Measurements from ENCODE around the gene SNCA.
A peak's percentile ranks its signal among the peaks of the same experiment; 100 is the strongest.

Gene SNCA

GRCh38 chr4:89836897-89837384 lies at the start of gene SNCA:
Gene SNCA (minus strand): TSS chr4:89837161. CDS start chr4:89835667, 1,494 bp downstream.
- Histone ChIP-seq H3K27ac (ENCODE audit: low read depth in 2 of 2, low read length in 2 of 2) (no peak within 1 kb of the TSS), H3K36me3 (ENCODE audit: control insufficient read depth in 2 of 2, insufficient read depth in 2 of 2, low read length in 2 of 2) (no peaks in the 10 kb centered on the region), H3K4me3 (ENCODE audit: low read length in 2 of 2) (peak within 1 kb of the TSS; percentile 63 to 70), H3K9me3 (ENCODE audit: control insufficient read depth in 2 of 2, low read length in 2 of 2) (no peaks in the 10 kb centered on the region), H3K9ac (ENCODE audit: low read depth in 1 of 2, low read length in 2 of 2) (no peak within 1 kb of the TSS), H3K4me1 (ENCODE audit: control insufficient read depth in 2 of 2, insufficient read depth in 2 of 2, low read length in 2 of 2) (no peaks in the 10 kb centered on the region), H3K27me3 (ENCODE audit: control insufficient read depth in 2 of 2, insufficient read depth in 2 of 2, low read length in 2 of 2) (peaks cover 17 to 30% of the 10 kb centered on the region in 2 donors)

GRCh38 chr4:89879215-89879614 lies 42.3 kb upstream of the SNCA start:
- Histone ChIP-seq H3K4me3 (ENCODE audit: low read length in 2 of 2) (no peak overlapping the region), H3K4me1 (ENCODE audit: control insufficient read depth in 2 of 2, insufficient read depth in 2 of 2, low read length in 2 of 2) (no peaks in the 10 kb centered on the region), H3K9me3 (ENCODE audit: control insufficient read depth in 2 of 2, low read length in 2 of 2) (no peaks in the 10 kb centered on the region), H3K27ac (ENCODE audit: low read depth in 2 of 2, low read length in 2 of 2) (no peak overlapping the region), H3K9ac (ENCODE audit: low read depth in 1 of 2, low read length in 2 of 2) (no peak overlapping the region), H3K36me3 (ENCODE audit: control insufficient read depth in 2 of 2, insufficient read depth in 2 of 2, low read length in 2 of 2) (no peaks in the 10 kb centered on the region), H3K27me3 (ENCODE audit: control insufficient read depth in 2 of 2, insufficient read depth in 2 of 2, low read length in 2 of 2) (no peaks in the 10 kb centered on the region)

- H3K4me3 ChIP-seq (ENCODE audit: low read length in 2 of 2): no peak overlapping the region
- no peaks in the 10 kb centered on the region for H3K36me3 ChIP-seq (ENCODE audit: control insufficient read depth in 2 of 2, insufficient read depth in 2 of 2, low read length in 2 of 2)
- H3K27me3 ChIP-seq (ENCODE audit: control insufficient read depth in 2 of 2, insufficient read depth in 2 of 2, low read length in 2 of 2): no peaks in the 10 kb centered on the region
- H3K9ac ChIP-seq (ENCODE audit: low read depth in 1 of 2, low read length in 2 of 2): no peak overlapping the region
- H3K9me3 ChIP-seq (ENCODE audit: control insufficient read depth in 2 of 2, low read length in 2 of 2): no peaks in the 10 kb centered on the region
- H3K27ac ChIP-seq (ENCODE audit: low read depth in 2 of 2, low read length in 2 of 2): no peak overlapping the region
- H3K4me1 ChIP-seq (ENCODE audit: control insufficient read depth in 2 of 2, insufficient read depth in 2 of 2, low read length in 2 of 2): no peaks in the 10 kb centered on the region
Observed at GRCh38 chr4:89878611-89879010, 41.6 kb upstream of the SNCA start.

GRCh38 chr4:89876548-89876947 lies 39.6 kb upstream of the SNCA start:
- H3K36me3 ChIP-seq (ENCODE audit: control insufficient read depth in 2 of 2, insufficient read depth in 2 of 2, low read length in 2 of 2): no peaks in the 10 kb centered on the region
- no peak overlapping the region for H3K9ac ChIP-seq (ENCODE audit: low read depth in 1 of 2, low read length in 2 of 2)
- H3K9me3 ChIP-seq (ENCODE audit: control insufficient read depth in 2 of 2, low read length in 2 of 2): no peaks in the 10 kb centered on the region
- no peaks in the 10 kb centered on the region for H3K27me3 ChIP-seq (ENCODE audit: control insufficient read depth in 2 of 2, insufficient read depth in 2 of 2, low read length in 2 of 2)
- no peak overlapping the region for H3K27ac ChIP-seq (ENCODE audit: low read depth in 2 of 2, low read length in 2 of 2)
- no peaks in the 10 kb centered on the region for H3K4me1 ChIP-seq (ENCODE audit: control insufficient read depth in 2 of 2, insufficient read depth in 2 of 2, low read length in 2 of 2)
- no peak overlapping the region for H3K4me3 ChIP-seq (ENCODE audit: low read length in 2 of 2)

GRCh38 chr4:89871211-89871610 lies 34.2 kb upstream of the SNCA start:
- Histone ChIP-seq H3K27ac (ENCODE audit: low read depth in 2 of 2, low read length in 2 of 2) (no peak overlapping the region), H3K36me3 (ENCODE audit: control insufficient read depth in 2 of 2, insufficient read depth in 2 of 2, low read length in 2 of 2) (no peaks in the 10 kb centered on the region), H3K4me1 (ENCODE audit: control insufficient read depth in 2 of 2, insufficient read depth in 2 of 2, low read length in 2 of 2) (no peaks in the 10 kb centered on the region), H3K27me3 (ENCODE audit: control insufficient read depth in 2 of 2, insufficient read depth in 2 of 2, low read length in 2 of 2) (no peaks in the 10 kb centered on the region), H3K4me3 (ENCODE audit: low read length in 2 of 2) (no peak overlapping the region), H3K9me3 (ENCODE audit: control insufficient read depth in 2 of 2, low read length in 2 of 2) (no peaks in the 10 kb centered on the region), H3K9ac (ENCODE audit: low read depth in 1 of 2, low read length in 2 of 2) (no peak overlapping the region)

GRCh38 chr4:89868999-89869589 lies 32.1 kb upstream of the SNCA start:
- Histone ChIP-seq H3K27ac (ENCODE audit: low read depth in 2 of 2, low read length in 2 of 2) (no peak overlapping the region), H3K4me1 (ENCODE audit: control insufficient read depth in 2 of 2, insufficient read depth in 2 of 2, low read length in 2 of 2) (no peaks in the 10 kb centered on the region), H3K4me3 (ENCODE audit: low read length in 2 of 2) (no peak overlapping the region), H3K9ac (ENCODE audit: low read depth in 1 of 2, low read length in 2 of 2) (no peak overlapping the region), H3K9me3 (ENCODE audit: control insufficient read depth in 2 of 2, low read length in 2 of 2) (no peaks in the 10 kb centered on the region), H3K36me3 (ENCODE audit: control insufficient read depth in 2 of 2, insufficient read depth in 2 of 2, low read length in 2 of 2) (no peaks in the 10 kb centered on the region), H3K27me3 (ENCODE audit: control insufficient read depth in 2 of 2, insufficient read depth in 2 of 2, low read length in 2 of 2) (no peaks in the 10 kb centered on the region)

GRCh38 chr4:89868276-89868675 lies 31.3 kb upstream of the SNCA start:
- Histone ChIP-seq H3K9ac (ENCODE audit: low read depth in 1 of 2, low read length in 2 of 2) (no peak overlapping the region), H3K36me3 (ENCODE audit: control insufficient read depth in 2 of 2, insufficient read depth in 2 of 2, low read length in 2 of 2) (no peaks in the 10 kb centered on the region), H3K9me3 (ENCODE audit: control insufficient read depth in 2 of 2, low read length in 2 of 2) (no peaks in the 10 kb centered on the region)

GRCh38 chr4:89863533-89863932 lies 26.6 kb upstream of the SNCA start:
- Histone ChIP-seq H3K27me3 (ENCODE audit: control insufficient read depth in 2 of 2, insufficient read depth in 2 of 2, low read length in 2 of 2) (no peaks in the 10 kb centered on the region), H3K9me3 (ENCODE audit: control insufficient read depth in 2 of 2, low read length in 2 of 2) (no peaks in the 10 kb centered on the region), H3K9ac (ENCODE audit: low read depth in 1 of 2, low read length in 2 of 2) (no peak overlapping the region), H3K4me1 (ENCODE audit: control insufficient read depth in 2 of 2, insufficient read depth in 2 of 2, low read length in 2 of 2) (no peaks in the 10 kb centered on the region), H3K36me3 (ENCODE audit: control insufficient read depth in 2 of 2, insufficient read depth in 2 of 2, low read length in 2 of 2) (no peaks in the 10 kb centered on the region), H3K4me3 (ENCODE audit: low read length in 2 of 2) (no peak overlapping the region), H3K27ac (ENCODE audit: low read depth in 2 of 2, low read length in 2 of 2) (no peak overlapping the region)

More at GRCh38 chr4:89868276-89868675, 31.3 kb upstream of the SNCA start:
- H3K4me3 ChIP-seq (ENCODE audit: low read length in 2 of 2): no peak overlapping the region
- H3K27ac ChIP-seq (ENCODE audit: low read depth in 2 of 2, low read length in 2 of 2): no peak overlapping the region
- no peaks in the 10 kb centered on the region for H3K4me1 ChIP-seq (ENCODE audit: control insufficient read depth in 2 of 2, insufficient read depth in 2 of 2, low read length in 2 of 2)
- no peaks in the 10 kb centered on the region for H3K27me3 ChIP-seq (ENCODE audit: control insufficient read depth in 2 of 2, insufficient read depth in 2 of 2, low read length in 2 of 2)

- H3K36me3 ChIP-seq (ENCODE audit: control insufficient read depth in 2 of 2, insufficient read depth in 2 of 2, low read length in 2 of 2): no peaks in the 10 kb centered on the region
Observed at GRCh38 chr4:89860971-89861370, 24.0 kb upstream of the SNCA start.

GRCh38 chr4:89855236-89855635 lies 18.3 kb upstream of the SNCA start:
- no peak overlapping the region for H3K4me3 ChIP-seq (ENCODE audit: low read length in 2 of 2)
- H3K4me1 ChIP-seq (ENCODE audit: control insufficient read depth in 2 of 2, insufficient read depth in 2 of 2, low read length in 2 of 2): no peaks in the 10 kb centered on the region
- no peak overlapping the region for H3K27ac ChIP-seq (ENCODE audit: low read depth in 2 of 2, low read length in 2 of 2)
- no peaks in the 10 kb centered on the region for H3K9me3 ChIP-seq (ENCODE audit: control insufficient read depth in 2 of 2, low read length in 2 of 2)
- no peaks in the 10 kb centered on the region for H3K36me3 ChIP-seq (ENCODE audit: control insufficient read depth in 2 of 2, insufficient read depth in 2 of 2, low read length in 2 of 2)
- H3K27me3 ChIP-seq (ENCODE audit: control insufficient read depth in 2 of 2, insufficient read depth in 2 of 2, low read length in 2 of 2): no peaks in the 10 kb centered on the region
- no peak overlapping the region for H3K9ac ChIP-seq (ENCODE audit: low read depth in 1 of 2, low read length in 2 of 2)

More at GRCh38 chr4:89860971-89861370, 24.0 kb upstream of the SNCA start:
- no peak overlapping the region for H3K9ac ChIP-seq (ENCODE audit: low read depth in 1 of 2, low read length in 2 of 2)
- H3K4me3 ChIP-seq (ENCODE audit: low read length in 2 of 2): no peak overlapping the region
- no peak overlapping the region for H3K27ac ChIP-seq (ENCODE audit: low read depth in 2 of 2, low read length in 2 of 2)
- no peaks in the 10 kb centered on the region for H3K4me1 ChIP-seq (ENCODE audit: control insufficient read depth in 2 of 2, insufficient read depth in 2 of 2, low read length in 2 of 2)
- H3K9me3 ChIP-seq (ENCODE audit: control insufficient read depth in 2 of 2, low read length in 2 of 2): no peaks in the 10 kb centered on the region
- H3K27me3 ChIP-seq (ENCODE audit: control insufficient read depth in 2 of 2, insufficient read depth in 2 of 2, low read length in 2 of 2): no peaks in the 10 kb centered on the region

All from mucosa of rectum (tissue), 2 donors.